Loucy (cell line): ENCODE results near the gene UBXN7.

Experiments
- H2AFZ ChIP-seq: fragments of 200-600 bp; sonication (generic); 2 replicates; pipeline ENCODE4 v1.6.0; 2016; ENCODE audit warnings: antibody characterized with exemption, mild to moderate bottlenecking, low read length, moderate library complexity
- H3F3A ChIP-seq: fragments of 200-600 bp; 2 replicates; pipeline ENCODE4 v1.6.0; 2016; ENCODE audit warnings: antibody characterized with exemption, low read depth, mild to moderate bottlenecking
- H3K27me3 ChIP-seq: fragments of 200-600 bp; sonication (generic); 2 replicates; pipeline ENCODE4 v1.6.1; 2014; ENCODE audit warnings: low read length, mild to moderate bottlenecking; ENCODE audit not compliant: insufficient read depth, poor library complexity, severe bottlenecking
- H3K36me3 ChIP-seq: fragments of 200-600 bp; sonication (generic); 2 replicates; pipeline ENCODE4 v1.6.1; 2016; ENCODE audit warnings: low read length; ENCODE audit not compliant: insufficient read depth
- H3K4me1 ChIP-seq: fragments of 200-600 bp; sonication (generic); 2 replicates; pipeline ENCODE4 v1.5.1; 2014; ENCODE audit warnings: low read length, mild to moderate bottlenecking; ENCODE audit not compliant: insufficient read depth, poor library complexity, severe bottlenecking
- H3K4me2 ChIP-seq: fragments of 200-600 bp; sonication (generic); 2 replicates; pipeline ENCODE4 v1.6.0; 2014; ENCODE audit warnings: antibody characterized with exemption, low read length, low read depth, mild to moderate bottlenecking; ENCODE audit not compliant: poor library complexity, severe bottlenecking
- H3K4me3 ChIP-seq: fragments of 200-600 bp; sonication (generic); 2 replicates; pipeline ENCODE4 v1.5.1; 2014; ENCODE audit warnings: low read length, mild to moderate bottlenecking, mixed read lengths; ENCODE audit not compliant: poor library complexity, severe bottlenecking
- H3K79me2 ChIP-seq: fragments of 200-600 bp; sonication (generic); 2 replicates; pipeline ENCODE4 v1.6.1; 2014; ENCODE audit warnings: low read length; ENCODE audit not compliant: insufficient read depth
- H3K9ac ChIP-seq: fragments of 200-600 bp; sonication (generic); 2 replicates; pipeline ENCODE4 v1.6.0; 2014; ENCODE audit warnings: mild to moderate bottlenecking, low read depth, low read length, moderate library complexity; ENCODE audit not compliant: poor library complexity, severe bottlenecking
- H3K9me2 ChIP-seq: fragments of 200-600 bp; sonication (generic); replicated peaks from 2 replicates; pipeline ENCODE4 v1.6.1; 2016; ENCODE audit warnings: low read depth, low read length, mixed read lengths
- H3K9me3 ChIP-seq: fragments of 200-600 bp; sonication (generic); 2 replicates; pipeline ENCODE4 v1.6.1; 2014; ENCODE audit warnings: mild to moderate bottlenecking, antibody characterized with exemption, low read length, low read depth; ENCODE audit not compliant: insufficient read depth
- H4K20me1 ChIP-seq: fragments of 200-600 bp; sonication (generic); 2 replicates; pipeline ENCODE4 v1.6.0; 2014; ENCODE audit warnings: antibody characterized with exemption, low read length, mild to moderate bottlenecking; ENCODE audit not compliant: insufficient read depth, poor library complexity, severe bottlenecking
- CTCF ChIP-seq: fragments of 200-600 bp; sonication (generic); conservative IDR thresholded peaks from 2 replicates; pipeline ENCODE4 v1.5.1; 2014; ENCODE audit warnings: mild to moderate bottlenecking, antibody characterized with exemption, low read length
- EZH2phosphoT487 ChIP-seq: fragments of 200-600 bp; IDR thresholded peaks from 2 replicates; pipeline ENCODE4 v1.6.1; 2018; ENCODE audit warnings: antibody characterized with exemption, mild to moderate bottlenecking, moderate library complexity, borderline replicate concordance

UBXN7 gene

GRCh38 chr3:196332168-196332567 lies 100.1 kb downstream of the UBXN7 start:
- Histone ChIP-seq H2AFZ (no peak overlapping the region), H4K20me1 (no peaks in the 10 kb centered on the region), H3K9ac (no peak overlapping the region), H3F3A (no peaks in the 10 kb centered on the region), H3K79me2 (no peaks in the 10 kb centered on the region), H3K4me3 (no peak overlapping the region), H3K9me2 (no peaks in the 10 kb centered on the region), H3K27me3 (no peaks in the 10 kb centered on the region), H3K9me3 (no peaks in the 10 kb centered on the region), H3K36me3 (no peaks in the 10 kb centered on the region), H3K4me1 (no peaks in the 10 kb centered on the region), H3K4me2 (no peak overlapping the region)
- TF ChIP-seq CTCF (no peak), EZH2phosphoT487 (no peak)

GRCh38 chr3:196327405-196327804 lies 104.8 kb downstream of the UBXN7 start:
- Histone ChIP-seq H3K79me2 (no peaks in the 10 kb centered on the region), H4K20me1 (no peaks in the 10 kb centered on the region), H3K4me1 (no peaks in the 10 kb centered on the region), H3K27me3 (no peaks in the 10 kb centered on the region), H3K9ac (no peak overlapping the region), H2AFZ (no peak overlapping the region), H3K9me3 (no peaks in the 10 kb centered on the region), H3K9me2 (no peaks in the 10 kb centered on the region), H3K4me2 (no peak overlapping the region), H3K36me3 (no peaks in the 10 kb centered on the region), H3K4me3 (no peak overlapping the region), H3F3A (no peaks in the 10 kb centered on the region)
- no peak for TF ChIP-seq EZH2phosphoT487
- no peak for TF ChIP-seq CTCF

- H4K20me1 ChIP-seq = no peaks in the 10 kb centered on the region
- H3K36me3 ChIP-seq = no peaks in the 10 kb centered on the region
- no peaks in the 10 kb centered on the region for H3K9me2 ChIP-seq
- no peaks in the 10 kb centered on the region for H3F3A ChIP-seq
- no peaks in the 10 kb centered on the region for H3K4me1 ChIP-seq
- no peak overlapping the region for H3K4me3 ChIP-seq
- no peaks in the 10 kb centered on the region for H3K9me3 ChIP-seq
- no peak overlapping the region for H3K4me2 ChIP-seq
- no peaks in the 10 kb centered on the region for H3K27me3 ChIP-seq
- no peak overlapping the region for H3K9ac ChIP-seq
- H3K79me2 ChIP-seq = no peaks in the 10 kb centered on the region
- TF ChIP-seq EZH2phosphoT487 (no peak), CTCF (no peak)
- no peak overlapping the region for H2AFZ ChIP-seq
Measured at GRCh38 chr3:196326936-196327335, 105.3 kb downstream of the UBXN7 start.
